ENCODE data around the gene ZBTB16.

Gene ZBTB16

DNA sequence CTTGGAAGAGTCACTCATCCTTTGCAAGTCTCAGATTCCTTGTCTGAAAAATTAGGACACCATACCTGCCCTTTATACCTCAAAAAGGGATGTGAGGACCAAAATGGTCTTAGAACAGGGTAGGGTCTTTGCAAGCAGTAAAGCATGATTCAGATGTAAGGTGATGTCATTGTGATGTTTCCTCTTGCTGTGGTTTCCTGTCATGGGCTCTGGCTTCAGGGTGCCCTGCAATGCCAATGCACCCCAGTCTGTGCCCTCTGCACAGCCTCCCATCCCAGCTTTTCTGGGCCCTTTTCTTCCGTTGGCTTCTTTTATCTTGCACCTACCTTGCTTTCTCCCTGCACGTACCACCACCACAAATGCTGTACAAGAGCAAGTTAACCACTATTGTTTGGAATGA lies 148.9 kb downstream of the ZBTB16 start:
- Histone ChIP-seq H3K27ac (no peak overlapping the region), H3K9me3 (ENCODE audit: severe bottlenecking) (no peaks in the 10 kb centered on the region), H3K4me3 (ENCODE audit: low read depth, low read length) (no peak overlapping the region), H3K27me3 (ENCODE audit: insufficient read depth, low read depth, severe bottlenecking) (no peaks in the 10 kb centered on the region), H3K36me3 (no peaks in the 10 kb centered on the region)
- TF ChIP-seq, protein P1, sequence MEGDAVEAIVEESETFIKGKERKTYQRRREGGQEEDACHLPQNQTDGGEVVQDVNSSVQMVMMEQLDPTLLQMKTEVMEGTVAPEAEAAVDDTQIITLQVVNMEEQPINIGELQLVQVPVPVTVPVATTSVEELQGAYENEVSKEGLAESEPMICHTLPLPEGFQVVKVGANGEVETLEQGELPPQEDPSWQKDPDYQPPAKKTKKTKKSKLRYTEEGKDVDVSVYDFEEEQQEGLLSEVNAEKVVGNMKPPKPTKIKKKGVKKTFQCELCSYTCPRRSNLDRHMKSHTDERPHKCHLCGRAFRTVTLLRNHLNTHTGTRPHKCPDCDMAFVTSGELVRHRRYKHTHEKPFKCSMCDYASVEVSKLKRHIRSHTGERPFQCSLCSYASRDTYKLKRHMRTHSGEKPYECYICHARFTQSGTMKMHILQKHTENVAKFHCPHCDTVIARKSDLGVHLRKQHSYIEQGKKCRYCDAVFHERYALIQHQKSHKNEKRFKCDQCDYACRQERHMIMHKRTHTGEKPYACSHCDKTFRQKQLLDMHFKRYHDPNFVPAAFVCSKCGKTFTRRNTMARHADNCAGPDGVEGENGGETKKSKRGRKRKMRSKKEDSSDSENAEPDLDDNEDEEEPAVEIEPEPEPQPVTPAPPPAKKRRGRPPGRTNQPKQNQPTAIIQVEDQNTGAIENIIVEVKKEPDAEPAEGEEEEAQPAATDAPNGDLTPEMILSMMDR (IDR thresholded peaks at IDR 0.05; ENCODE audit: low read depth, low read length): no peak
- DNase-seq: no peak

DNA sequence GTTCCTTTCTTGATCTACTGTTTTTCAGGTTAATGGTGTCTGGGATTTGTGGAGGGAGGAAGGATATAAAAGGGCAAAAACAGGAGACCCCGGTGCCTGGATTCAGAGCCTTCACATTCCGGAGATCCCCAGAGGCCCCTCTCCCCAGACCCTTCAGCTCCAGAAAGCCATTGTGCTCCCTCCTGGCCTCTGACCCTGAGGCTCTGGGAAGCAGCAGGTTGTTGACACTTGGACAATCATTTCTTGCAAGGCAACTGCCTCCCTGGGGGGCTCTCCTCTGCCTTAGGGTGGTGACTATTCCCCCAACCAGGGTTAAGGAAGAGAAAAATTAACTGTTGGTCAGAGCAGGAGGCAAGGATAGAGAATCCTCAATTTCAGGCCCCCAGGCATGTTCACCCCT lies 149.8 kb downstream of the ZBTB16 start:
- H3K27ac ChIP-seq: no peak overlapping the region
- no peak overlapping the region for H3K4me3 ChIP-seq (ENCODE audit: low read depth, low read length)
- H3K9me3 ChIP-seq (ENCODE audit: severe bottlenecking): no peaks in the 10 kb centered on the region
- TF ChIP-seq, protein P1 (IDR thresholded peaks at IDR 0.05; ENCODE audit: low read depth, low read length): no peak
- DNase-seq: no peak
- H3K36me3 ChIP-seq: no peaks in the 10 kb centered on the region
- no peaks in the 10 kb centered on the region for H3K27me3 ChIP-seq (ENCODE audit: insufficient read depth, low read depth, severe bottlenecking)

DNA sequence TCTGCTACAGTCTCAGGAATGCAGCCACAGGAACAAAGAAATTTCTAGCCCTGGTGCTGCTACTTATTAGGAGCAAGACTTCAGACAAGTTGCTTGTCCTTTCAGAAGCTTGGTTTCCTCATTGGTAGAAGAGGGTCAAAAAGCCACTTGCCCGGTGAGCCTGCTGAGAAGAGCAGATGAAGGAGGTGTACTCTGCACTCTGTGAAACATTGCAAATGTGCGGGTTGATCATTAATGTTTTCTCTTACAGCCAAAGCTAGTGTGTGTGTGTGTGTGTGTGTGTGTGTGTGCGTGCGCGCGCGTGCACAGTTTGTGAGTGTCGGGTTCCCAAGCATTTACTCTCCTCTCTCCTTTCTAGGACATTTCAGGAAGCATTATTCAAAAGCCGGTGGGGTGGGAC lies 150.4 kb downstream of the ZBTB16 start:
- TF ChIP-seq, protein P1 (IDR thresholded peaks at IDR 0.05; ENCODE audit: low read depth, low read length): no peak
- no peaks in the 10 kb centered on the region for H3K36me3 ChIP-seq
- no peak for DNase-seq
- H3K9me3 ChIP-seq (ENCODE audit: severe bottlenecking): no peaks in the 10 kb centered on the region
- H3K4me3 ChIP-seq (ENCODE audit: low read depth, low read length): no peak overlapping the region
- no peak overlapping the region for H3K27ac ChIP-seq
- H3K27me3 ChIP-seq (ENCODE audit: insufficient read depth, low read depth, severe bottlenecking): no peaks in the 10 kb centered on the region

DNA sequence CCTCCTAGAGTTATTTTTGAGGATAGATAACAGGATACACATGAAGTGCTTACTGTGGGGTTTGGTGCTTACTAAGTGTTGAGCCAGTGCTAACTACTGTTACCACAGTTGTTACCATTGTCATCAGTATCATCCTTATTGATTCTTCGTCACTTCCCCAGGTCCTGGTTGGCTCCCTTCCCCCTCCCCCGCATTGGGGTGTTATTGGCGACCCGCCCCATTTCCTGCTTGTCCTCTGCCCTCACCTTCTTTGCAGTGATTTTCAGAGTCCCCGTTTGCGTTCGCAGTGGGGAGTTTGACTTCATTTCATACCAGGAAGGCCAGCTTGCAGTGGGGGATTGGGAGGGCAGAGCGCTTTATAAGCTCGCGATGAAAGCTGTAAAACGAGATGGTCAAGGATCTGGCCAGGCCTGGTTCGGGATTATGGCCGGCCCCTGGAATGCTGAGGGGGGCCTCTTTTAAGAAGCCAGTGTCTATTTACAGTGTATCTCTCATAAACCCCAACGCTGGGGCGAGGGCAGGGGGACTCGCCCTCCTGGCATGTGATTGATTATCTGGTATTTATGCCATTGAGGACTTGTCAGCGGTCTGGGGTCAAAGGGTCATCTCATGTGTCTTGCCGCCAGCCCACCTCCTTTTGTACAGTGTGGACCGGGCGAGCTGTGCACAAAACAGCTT lies 152.1 kb downstream of the ZBTB16 start:
- Histone ChIP-seq H3K36me3 (no peaks in the 10 kb centered on the region), H3K27me3 (ENCODE audit: insufficient read depth, low read depth, severe bottlenecking) (no peaks in the 10 kb centered on the region), H3K9me3 (ENCODE audit: severe bottlenecking) (no peaks in the 10 kb centered on the region), H3K27ac (no peak overlapping the region), H3K4me3 (ENCODE audit: low read depth, low read length) (no peak overlapping the region)
- TF ChIP-seq, protein P1 (IDR thresholded peaks at IDR 0.05; ENCODE audit: low read depth, low read length): no peak
- DNase-seq: no peak

DNA sequence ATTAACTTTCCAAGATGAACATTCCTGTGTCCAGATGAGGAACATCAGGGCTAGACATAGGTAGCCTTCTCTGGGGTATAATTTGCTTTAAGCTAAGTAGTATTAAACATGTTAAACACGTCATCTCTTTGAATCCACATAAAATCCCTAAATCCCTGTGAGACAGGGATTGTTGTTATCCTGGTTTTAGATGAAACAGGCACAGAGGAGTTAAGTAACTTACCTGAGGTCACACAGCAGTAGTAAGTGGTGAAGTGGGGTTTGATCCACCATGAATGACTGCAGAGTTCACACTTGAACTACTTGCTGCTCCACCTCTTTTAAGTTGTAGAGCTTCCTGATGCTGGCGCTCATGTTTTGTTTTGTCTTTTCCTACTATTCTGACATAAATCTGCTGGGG lies 154.1 kb downstream of the ZBTB16 start:
- TF ChIP-seq, protein P1 (IDR thresholded peaks at IDR 0.05; ENCODE audit: low read depth, low read length): no peak
- Histone ChIP-seq H3K27me3 (ENCODE audit: insufficient read depth, low read depth, severe bottlenecking) (no peaks in the 10 kb centered on the region), H3K27ac (no peak overlapping the region), H3K9me3 (ENCODE audit: severe bottlenecking) (no peaks in the 10 kb centered on the region), H3K4me3 (ENCODE audit: low read depth, low read length) (no peak overlapping the region), H3K36me3 (no peaks in the 10 kb centered on the region)
- DNase-seq: no peak

DNA sequence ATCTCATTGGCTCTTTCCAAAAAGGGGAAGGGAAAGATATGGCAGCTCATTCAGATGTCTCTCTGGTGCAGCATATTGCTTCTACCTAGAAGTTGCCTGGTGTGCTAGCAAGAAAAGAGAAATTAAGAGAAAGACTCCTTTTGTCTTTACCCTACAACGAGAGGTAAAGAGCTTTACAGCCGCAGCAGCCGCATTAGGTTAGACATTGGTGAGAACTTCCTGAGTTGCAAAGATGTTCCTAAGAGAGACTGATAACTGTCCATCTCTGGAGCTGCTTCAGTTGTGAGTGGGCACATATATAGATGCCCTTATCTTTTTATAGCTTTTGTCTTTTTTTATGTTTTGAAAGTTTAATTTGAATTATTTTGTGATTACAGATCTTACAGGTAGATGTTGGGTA lies 155.9 kb downstream of the ZBTB16 start:
- Histone ChIP-seq H3K36me3 (no peaks in the 10 kb centered on the region), H3K9me3 (ENCODE audit: severe bottlenecking) (no peaks in the 10 kb centered on the region), H3K4me3 (ENCODE audit: low read depth, low read length) (no peak overlapping the region), H3K27me3 (ENCODE audit: insufficient read depth, low read depth, severe bottlenecking) (no peaks in the 10 kb centered on the region), H3K27ac (no peak overlapping the region)
- TF ChIP-seq, protein P1 (IDR thresholded peaks at IDR 0.05; ENCODE audit: low read depth, low read length): no peak
- DNase-seq: no peak

Data from WERI-Rb-1 (cell line).